Measurements from ENCODE around the gene PTPA.

DNA sequence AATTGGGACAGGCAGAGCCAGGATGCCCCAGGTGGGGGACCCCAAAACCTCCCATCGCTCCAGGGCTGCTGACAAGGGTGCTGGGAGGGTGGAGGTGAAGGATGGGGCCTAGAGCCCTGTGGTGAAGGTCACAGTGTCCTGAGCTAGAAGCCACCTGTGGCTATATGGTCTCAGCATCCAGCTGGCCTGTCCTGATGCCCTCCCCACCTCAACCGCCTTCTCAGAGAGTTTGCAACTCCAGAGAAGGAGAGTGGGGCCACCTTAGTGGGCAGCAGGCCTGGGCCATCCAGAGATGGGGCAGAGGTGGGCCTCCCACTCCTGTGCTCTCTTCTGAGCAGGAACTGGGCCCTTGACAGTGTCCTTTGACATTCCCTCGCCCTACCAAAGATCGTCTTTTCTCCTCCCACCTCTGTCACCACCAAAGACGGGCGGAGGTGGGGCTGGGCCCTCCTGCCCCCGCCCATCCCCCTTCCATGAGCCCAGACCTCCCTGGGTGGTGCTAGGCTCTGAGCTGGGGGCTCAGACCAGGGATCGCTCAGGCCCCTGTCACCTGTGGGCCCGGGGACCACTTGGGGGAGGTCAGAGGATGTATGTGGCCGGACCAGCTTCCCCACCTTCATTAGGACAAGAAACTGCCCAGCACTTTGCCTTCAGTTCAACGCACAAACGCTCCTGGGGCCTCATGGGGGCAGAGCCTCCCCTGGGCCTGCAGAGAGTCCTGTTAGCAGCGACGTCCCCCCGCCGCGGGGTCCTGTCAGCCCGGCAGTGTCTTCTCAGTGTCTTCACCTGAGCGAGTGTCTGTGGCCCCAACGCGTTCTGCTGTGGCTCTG is 40.3 kb upstream of the PTPA start:
- TF ChIP-seq, protein P1, sequence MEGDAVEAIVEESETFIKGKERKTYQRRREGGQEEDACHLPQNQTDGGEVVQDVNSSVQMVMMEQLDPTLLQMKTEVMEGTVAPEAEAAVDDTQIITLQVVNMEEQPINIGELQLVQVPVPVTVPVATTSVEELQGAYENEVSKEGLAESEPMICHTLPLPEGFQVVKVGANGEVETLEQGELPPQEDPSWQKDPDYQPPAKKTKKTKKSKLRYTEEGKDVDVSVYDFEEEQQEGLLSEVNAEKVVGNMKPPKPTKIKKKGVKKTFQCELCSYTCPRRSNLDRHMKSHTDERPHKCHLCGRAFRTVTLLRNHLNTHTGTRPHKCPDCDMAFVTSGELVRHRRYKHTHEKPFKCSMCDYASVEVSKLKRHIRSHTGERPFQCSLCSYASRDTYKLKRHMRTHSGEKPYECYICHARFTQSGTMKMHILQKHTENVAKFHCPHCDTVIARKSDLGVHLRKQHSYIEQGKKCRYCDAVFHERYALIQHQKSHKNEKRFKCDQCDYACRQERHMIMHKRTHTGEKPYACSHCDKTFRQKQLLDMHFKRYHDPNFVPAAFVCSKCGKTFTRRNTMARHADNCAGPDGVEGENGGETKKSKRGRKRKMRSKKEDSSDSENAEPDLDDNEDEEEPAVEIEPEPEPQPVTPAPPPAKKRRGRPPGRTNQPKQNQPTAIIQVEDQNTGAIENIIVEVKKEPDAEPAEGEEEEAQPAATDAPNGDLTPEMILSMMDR (IDR thresholded peaks at IDR 0.05; ENCODE audit: borderline replicate concordance, extremely low read depth, low read length, poor library complexity, severe bottlenecking) = no peak
- TF ChIP-seq EZH2 (IDR thresholded peaks at IDR 0.05; ENCODE audit: borderline replicate concordance, low read depth, low read length, severe bottlenecking) = no peak

Measured in DND-41 (cell line).